H1 (cell line): ENCODE data around the gene POLDIP2. TPM values are rescaled to one million over a fixed set of nuclear protein-coding genes. Genes with fewer than 3 reads are reported as not detected.

Experiments
- CTCF ChIA-PET: fragments of 300-600 bp; sonication (Branson Sonifier 250); formaldehyde crosslinking; loops from one replicate; lab custom pipeline; 2021; ENCODE audit not compliant: partially characterized antibody; lab: Charles Lee
- POLR2A ChIA-PET: fragments of 300-600 bp; sonication (Branson Sonifier 250); formaldehyde crosslinking; loops from one replicate; lab custom pipeline; 2021; ENCODE audit warnings: inconsistent platforms; ENCODE audit not compliant: partially characterized antibody; lab: Charles Lee
- DNase-seq, 2 experiments: peaks; one replicate each; pipeline versions ENCODE4 v3.0.0 to v3.0.0-alpha.2; 2010 to 2022; ENCODE audit warnings: low spot score in 2 of 2, low read depth in 1 of 2, mixed read lengths in 1 of 2
- FAIRE-seq: peaks from 2 replicates; lab custom pipeline; 2011; peaks lifted over from hg19 to GRCh38; lab: Jason Lieb, UNC
- H2AFZ ChIP-seq: 2 replicates; pipeline ENCODE4 v1.8.1; 2012; ENCODE audit warnings: low read length, inconsistent platforms
- H2AK5ac ChIP-seq: 2 replicates; pipeline ENCODE4 v1.6.1; 2013; ENCODE audit warnings: low read depth, low read length
- H2BK120ac ChIP-seq: replicated peaks from 2 replicates; pipeline ENCODE3; 2013; ENCODE audit warnings: low read depth, low read length, inconsistent platforms
- H2BK12ac ChIP-seq: 2 replicates; pipeline ENCODE4 v1.6.1; 2013; ENCODE audit warnings: low read depth, low read length
- H2BK15ac ChIP-seq: 2 replicates; pipeline ENCODE4 v1.6.1; 2013; ENCODE audit warnings: low read length
- H2BK20ac ChIP-seq: 2 replicates; pipeline ENCODE4 v1.6.1; 2013; ENCODE audit warnings: low read length
- H2BK5ac ChIP-seq: 2 replicates; pipeline ENCODE4 v1.6.1; 2013; ENCODE audit warnings: low read depth, low read length
- H3K14ac ChIP-seq: 2 replicates; pipeline ENCODE4 v1.6.1; 2013; ENCODE audit warnings: inconsistent platforms; ENCODE audit not compliant: insufficient read length
- H3K18ac ChIP-seq: 2 replicates; pipeline ENCODE4 v1.6.1; 2013; ENCODE audit warnings: low read length; ENCODE audit errors: extremely low read depth
- H3K23ac ChIP-seq: 2 replicates; pipeline ENCODE4 v1.6.1; 2013; ENCODE audit warnings: inconsistent platforms; ENCODE audit not compliant: insufficient read length
- H3K23me2 ChIP-seq: 2 replicates; pipeline ENCODE4 v1.6.1; 2013; ENCODE audit warnings: low read depth, low read length
- H3K27ac ChIP-seq: 2 replicates; pipeline ENCODE4 v1.6.1; 2011; ENCODE audit warnings: low read depth, low read length, inconsistent platforms
- H3K27me3 ChIP-seq, 4 experiments: replicated peaks in 1 of 4; 1 replicate in 1 of 4; 2 replicates in 3 of 4; pipeline versions ENCODE4 v1.6.1 to v1.8.1; 2011 to 2013; ENCODE audit warnings: low read length in 3 of 4, mild to moderate bottlenecking in 3 of 4, inconsistent platforms in 2 of 4, mixed read lengths in 2 of 4, moderate library complexity in 1 of 4; ENCODE audit not compliant: control insufficient read depth in 3 of 4, insufficient read depth in 3 of 4; ENCODE audit errors: extremely low read depth in 1 of 4
- H3K36me3 ChIP-seq, 4 experiments: 2 replicates each; pipeline versions ENCODE4 v1.6.1 to v1.8.1; 2011 to 2013; ENCODE audit warnings: mild to moderate bottlenecking in 4 of 4, low read length in 3 of 4, moderate library complexity in 2 of 4, control low read depth in 1 of 4, inconsistent platforms in 1 of 4; ENCODE audit not compliant: insufficient read depth in 4 of 4, control insufficient read depth in 2 of 4
- H3K4ac ChIP-seq: replicated peaks from 2 replicates; pipeline ENCODE3; 2013; ENCODE audit warnings: low read length, low read depth, mixed read lengths, inconsistent platforms; ENCODE audit not compliant: insufficient read length
- H3K4me1 ChIP-seq, 4 experiments: replicated peaks in 1 of 4; 1 replicate in 1 of 4; 2 replicates in 3 of 4; pipeline versions ENCODE4 v1.6.1 to v1.8.1; 2011 to 2013; ENCODE audit warnings: low read length in 3 of 4, inconsistent platforms in 2 of 4, mixed read lengths in 1 of 4; ENCODE audit not compliant: insufficient read depth in 4 of 4, control insufficient read depth in 3 of 4
- H3K4me2 ChIP-seq, 2 experiments: 2 replicates each; pipeline versions ENCODE4 v1.6.1 to v1.8.1; 2011 to 2013; ENCODE audit warnings: low read depth in 2 of 2, low read length in 2 of 2, control low read depth in 1 of 2, inconsistent platforms in 1 of 2, mild to moderate bottlenecking in 1 of 2; ENCODE audit not compliant: insufficient read depth in 1 of 2
- H3K4me3 ChIP-seq, 4 experiments: fragments of 200-600, 300-600 bp in 1 of 4; sonication (generic), shearing (Covaris generic), sonication (Bioruptor Twin) in 1 of 4; 2 replicates each; pipeline versions ENCODE4 v1.5.1 to v1.8.1; 2011 to 2016; ENCODE audit warnings: low read length in 4 of 4, low read depth in 3 of 4, control low read depth in 2 of 4, inconsistent platforms in 2 of 4, mild to moderate bottlenecking in 2 of 4, mixed read lengths in 1 of 4, moderate library complexity in 1 of 4; ENCODE audit not compliant: insufficient read depth in 2 of 4; ENCODE audit errors: extremely low read depth in 1 of 4
- H3K56ac ChIP-seq: replicated peaks from 2 replicates; pipeline ENCODE3; 2013; ENCODE audit warnings: low read depth, mild to moderate bottlenecking, mixed read lengths, low read length, inconsistent platforms; ENCODE audit not compliant: insufficient read length
- H3K79me1 ChIP-seq: 2 replicates; pipeline ENCODE4 v1.6.1; 2013; ENCODE audit warnings: low read depth, low read length, control low read depth
- H3K79me2 ChIP-seq, 2 experiments: 2 replicates each; pipeline versions ENCODE4 v1.6.1 to v1.8.1; 2012 to 2013; ENCODE audit warnings: low read length in 2 of 2, mild to moderate bottlenecking in 2 of 2, inconsistent platforms in 1 of 2; ENCODE audit not compliant: insufficient read depth in 2 of 2, control insufficient read depth in 1 of 2
- H3K9ac ChIP-seq, 4 experiments: replicated peaks in 1 of 4; 1 replicate in 1 of 4; 2 replicates in 3 of 4; pipeline versions ENCODE4 v1.6.1 to v1.8.1; 2011 to 2013; ENCODE audit warnings: low read depth in 3 of 4, low read length in 3 of 4, control low read depth in 2 of 4, mild to moderate bottlenecking in 2 of 4, moderate library complexity in 2 of 4, inconsistent platforms in 1 of 4; ENCODE audit errors: extremely low read depth in 1 of 4
- H3K9me3 ChIP-seq, 2 experiments: 2 replicates each; pipeline versions ENCODE4 v1.6.1 to v1.8.1; 2012 to 2013; ENCODE audit warnings: mild to moderate bottlenecking in 2 of 2, moderate library complexity in 2 of 2, control low read depth in 1 of 2, inconsistent platforms in 1 of 2, low read depth in 1 of 2, low read length in 1 of 2, mixed read lengths in 1 of 2; ENCODE audit not compliant: insufficient read depth in 2 of 2
- H4K20me1 ChIP-seq, 2 experiments: replicated peaks in 1 of 2; 2 replicates each; pipeline versions ENCODE3 to v1.8.1; 2011 to 2013; ENCODE audit warnings: inconsistent platforms in 2 of 2, low read length in 2 of 2, mild to moderate bottlenecking in 1 of 2; ENCODE audit not compliant: insufficient read depth in 2 of 2, control insufficient read depth in 1 of 2
- H4K5ac ChIP-seq: 2 replicates; pipeline ENCODE4 v1.6.1; 2013; ENCODE audit warnings: low read length, low read depth, mixed read lengths, inconsistent platforms; ENCODE audit not compliant: insufficient read length
- H4K8ac ChIP-seq: 2 replicates; pipeline ENCODE4 v1.8.0; 2013; ENCODE audit warnings: mild to moderate bottlenecking, moderate library complexity, low read length, inconsistent platforms; ENCODE audit not compliant: insufficient read depth; ENCODE audit errors: extremely low read depth
- H4K91ac ChIP-seq: replicated peaks from 2 replicates; pipeline ENCODE3; 2013; ENCODE audit warnings: low read length, mixed read lengths, inconsistent platforms; ENCODE audit not compliant: insufficient read length
- CHD1 ChIP-seq: IDR thresholded peaks from 2 replicates; pipeline ENCODE4 v1.6.1; 2012; ENCODE audit warnings: low read depth, low read length, improper control_type of control experiment
- EP300 ChIP-seq, 2 experiments: IDR thresholded peaks; 1 replicate in 1 of 2; 2 replicates in 1 of 2; pipeline ENCODE4 v1.6.1; 2011 to 2012; ENCODE audit warnings: low read depth in 2 of 2, low read length in 2 of 2, mild to moderate bottlenecking in 2 of 2, borderline replicate concordance in 1 of 2, inconsistent platforms in 1 of 2, moderate library complexity in 1 of 2
- KDM1A ChIP-seq: fragments of 200-600, 300-600 bp; sonication (generic); IDR thresholded peaks from 2 replicates; pipeline ENCODE4 v1.7.1; 2016; ENCODE audit warnings: mild to moderate bottlenecking, low read length, borderline replicate concordance
- KDM4A ChIP-seq: IDR thresholded peaks from one replicate; pipeline ENCODE4 v1.7.1; 2012; ENCODE audit warnings: low read depth, mild to moderate bottlenecking, moderate library complexity, low read length, inconsistent platforms; ENCODE audit not compliant: severe bottlenecking
- POLR2AphosphoS5 ChIP-seq: IDR thresholded peaks from 2 replicates; pipeline ENCODE4 v1.6.1; 2011; ENCODE audit warnings: low read depth, low read length
- WGBS, 2 experiments: shearing (Covaris generic) in 1 of 2; methylation state at CpG; one replicate each; pipeline versions ENCODE4 v1.1.6 to v1.1.7; 2013 to 2015; ENCODE audit warnings: low lambda C conversion rate in 2 of 2, mixed read lengths in 2 of 2, inconsistent platforms in 1 of 2, low coverage in 1 of 2, missing lambda C conversion rate in 1 of 2; ENCODE audit not compliant: insufficient replicate concordance in 2 of 2, insufficient coverage in 1 of 2, insufficient read length in 1 of 2; ENCODE audit errors: extremely low coverage in 1 of 2, missing lambda C conversion rate in 1 of 2; 5-methylcytosine and 5-hydroxymethylcytosine counted together
- polyA plus RNA-seq, 7 experiments: library from polyadenylated mRNA; depleted of rRNA in 3 of 7; stranded (reverse) in 5 of 7; unstranded in 2 of 7; fragments of >200 nt in 5 of 7; fragments of 200-250 nt in 2 of 7; gene quantifications; 1 replicate in 5 of 7; 2 replicates in 1 of 7; 4 replicates in 1 of 7; pipeline versions ENCODE4 v1.2.1 to v1.2.3, GENCODE V29; 2011 to 2013; ENCODE audit warnings: missing spikeins in 2 of 7, mixed read lengths in 2 of 7
- total RNA-seq: library from RNA; stranded (reverse); fragmentation: NEBNext Ultra II Directional; extraction: Animal tissue kit (Norgen Biotek cat#: 25700); gene quantifications from 2 replicates; pipeline ENCODE4 v1.2.1, GENCODE V29; 2021

The POLDIP2 gene
- total and polyA plus RNA-seq, 2 of the 8 experiments (the other 6 are each of a cell fraction or from before 2014, with no cell fraction given) = 74.0 to 76.1 TPM

DNA sequence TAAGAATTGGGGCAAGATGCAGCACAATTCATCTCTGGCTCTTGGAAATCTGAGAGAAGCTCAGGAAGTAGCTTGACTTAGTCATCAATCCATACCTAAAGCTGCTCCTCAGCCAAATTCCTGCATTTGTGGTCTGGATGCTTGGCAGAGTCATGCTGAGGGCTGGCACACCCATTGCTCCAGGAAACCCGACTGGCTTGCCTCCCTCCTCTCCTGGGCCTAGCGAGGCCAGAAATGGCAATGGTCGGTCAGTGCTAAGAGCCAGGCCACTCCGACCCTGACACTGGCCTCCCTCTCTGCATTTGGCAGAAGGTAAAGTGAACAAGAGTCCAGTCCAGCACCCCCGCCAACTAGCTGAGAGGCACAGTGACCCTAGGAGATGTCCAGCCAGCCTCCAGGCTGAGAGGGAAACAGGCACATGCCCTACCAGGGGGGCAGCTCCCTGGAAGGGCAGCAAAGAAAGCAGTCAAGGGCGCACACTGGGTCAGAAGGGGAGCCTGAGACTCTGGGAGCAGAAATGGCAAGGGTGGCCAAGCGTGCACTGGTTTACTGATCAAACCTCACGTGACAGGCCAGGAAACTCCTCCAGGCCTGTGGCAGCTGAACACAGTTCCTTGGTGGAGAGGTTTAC, 10.0 kb downstream of the POLDIP2 start:
- Histone ChIP-seq H3K23ac (no peak overlapping the region), H2BK15ac (no peak overlapping the region), H3K27ac (no peak overlapping the region), H2AFZ (no peak overlapping the region), H2BK5ac (no peak overlapping the region), H3K9ac (no peak overlapping the region; a peak in 1 of 7 replicates), H3K4me3 (no peak overlapping the region), H3K79me2 (no peaks in the 10 kb centered on the region), H2AK5ac (no peak overlapping the region), H3K79me1 (no peaks in the 10 kb centered on the region), H3K36me3 (peaks cover 20 to 60% (median 42%) of the 10 kb centered on the region in 4 experiments; a peak in 7 of 8 replicates), H3K4me1 (peaks cover 0 to 4% (median 0%) of the 10 kb centered on the region in 4 experiments; a peak in 3 of 7 replicates), H3K4me2 (no peak overlapping the region), H3K14ac (no peak overlapping the region), H4K8ac (no peak overlapping the region; the same call in 1 of the 2 replicates), H3K4ac (no peak overlapping the region), H4K20me1 (peaks cover 13 to 15% of the 10 kb centered on the region in 2 experiments), H2BK12ac (no peak overlapping the region), H2BK120ac (no peak overlapping the region), H3K56ac (no peak overlapping the region), H3K9me3 (no peaks in the 10 kb centered on the region), H3K27me3 (no peaks in the 10 kb centered on the region), H4K91ac (no peak overlapping the region), H4K5ac (no peak overlapping the region), H3K18ac (no peak overlapping the region), H2BK20ac (no peak overlapping the region), H3K23me2 (no peaks in the 10 kb centered on the region)
- 0 out of 2 replicates have a peak, but pooled peaks have one; percentile 0 for TF ChIP-seq POLR2AphosphoS5
- TF ChIP-seq EP300 (IDR thresholded peaks at IDR 0.05; ENCODE audit: borderline replicate concordance in 1 of 2, low read depth in 2 of 2, low read length in 2 of 2) = no peak
- no peak for TF ChIP-seq KDM1A
- no peak for TF ChIP-seq KDM4A
- TF ChIP-seq CHD1 = no peak
- DNase-seq (no peak), FAIRE-seq (no peak)
- ChIA-PET POLR2A (interaction anchor here (0.7 to 9.7 kb wide), 9 partner anchors 9 to 180 kb away, joined by 3 to 92 read pairs (median 5); partner anchors contain the start of genes IFT20, POLDIP2, SEBOX and TNFAIP1), CTCF (interaction anchor here (0.6 to 2.5 kb wide), 9 partner anchors 9 to 116 kb away, joined by 3 to 10 read pairs (median 5); partner anchors contain the start of genes IFT20 and TNFAIP1)
- WGBS, 2 experiments = 79% methylated on average over 8 of the region's 8 CpGs; no CpG with 5 or more reads in 1 of the 2 experiments
